ENCODE results near the gene MT1G. TPM values are rescaled to one million over a fixed set of nuclear protein-coding genes. Genes with fewer than 3 reads are reported as not detected.

Gene MT1G
- total RNA-seq, 4 donors from 2014 or later, result 35.9 to 117 (median 62.7) TPM

- WGBS, result 44% methylated on average over 4 of the region's 4 CpGs
- H3K36me3 ChIP-seq, result no peaks in the 10 kb centered on the region
- no peaks in the 10 kb centered on the region for H3K27me3 ChIP-seq
- H3K4me1 ChIP-seq, result peaks cover 44% of the 10 kb centered on the region
- TF ChIP-seq POLR2A (IDR thresholded peaks at IDR 0.05) (peak in 1 of 2 donors; percentile 4), EP300 (IDR thresholded peaks at IDR 0.05) (no peak), POLR2AphosphoS5 (IDR thresholded peaks at IDR 0.05) (peak in 1 of 3 donors; percentile 8), CTCF (IDR thresholded peaks at IDR 0.05) (no peak)
- DNase-seq (ENCODE audit: low spot score in 2 of 2), result no peak
- H3K9me3 ChIP-seq, result no peaks in the 10 kb centered on the region
- H3K27ac ChIP-seq, result peak overlapping the region; percentile 92
- H3K4me3 ChIP-seq, result peak overlapping the region; percentile 69
Measured at GRCh38 chr16:56684256-56684925, 16.5 kb upstream of the MT1G start.

- peaks cover 47% of the 10 kb centered on the region for H3K4me1 ChIP-seq
- no peaks in the 10 kb centered on the region for H3K36me3 ChIP-seq
- no peaks in the 10 kb centered on the region for H3K9me3 ChIP-seq
- no peak for DNase-seq (ENCODE audit: low spot score in 2 of 2)
- H3K27me3 ChIP-seq, result no peaks in the 10 kb centered on the region
- 53% methylated on average over 5 of the region's 5 CpGs for WGBS
- TF ChIP-seq POLR2A (IDR thresholded peaks at IDR 0.05) (no peak), POLR2AphosphoS5 (IDR thresholded peaks at IDR 0.05) (no peak), EP300 (IDR thresholded peaks at IDR 0.05) (no peak), CTCF (IDR thresholded peaks at IDR 0.05) (no peak)
- H3K4me3 ChIP-seq, result peak overlapping the region; percentile 69
- H3K27ac ChIP-seq, result peak overlapping the region; percentile 92
Measured at GRCh38 chr16:56683424-56684172, 15.7 kb upstream of the MT1G start.

GRCh38 chr16:56682703-56683397, 15.0 kb upstream of the MT1G start:
- TF ChIP-seq CTCF (IDR thresholded peaks at IDR 0.05) (no peak), POLR2AphosphoS5 (IDR thresholded peaks at IDR 0.05) (no peak), EP300 (IDR thresholded peaks at IDR 0.05) (no peak), POLR2A (IDR thresholded peaks at IDR 0.05) (no peak)
- Histone ChIP-seq H3K9me3 (no peaks in the 10 kb centered on the region), H3K4me3 (peak overlapping the region; percentile 69), H3K27ac (peak overlapping the region; percentile 92), H3K4me1 (peaks cover 47% of the 10 kb centered on the region), H3K36me3 (no peaks in the 10 kb centered on the region), H3K27me3 (no peaks in the 10 kb centered on the region)
- WGBS, result 16% methylated on average over 6 of the region's 8 CpGs
- DNase-seq (ENCODE audit: low spot score in 2 of 2), result no peak

GRCh38 chr16:56681939-56682702, 14.3 kb upstream of the MT1G start, which contains the start of gene MT1X:
TSS of gene MT1X (plus strand) at chr16:56682470. CDS start at chr16:56682541, 71 bp downstream.
- DNase-seq (ENCODE audit: low spot score in 2 of 2), result peak; percentile 96
- no peaks in the 10 kb centered on the region for H3K36me3 ChIP-seq
- no peaks in the 10 kb centered on the region for H3K27me3 ChIP-seq
- 1% methylated on average over 17 of the region's 49 CpGs for WGBS
- TF ChIP-seq POLR2A (IDR thresholded peaks at IDR 0.05) (peak; percentile 94 to 99), CTCF (IDR thresholded peaks at IDR 0.05) (no peak), POLR2AphosphoS5 (IDR thresholded peaks at IDR 0.05) (peak; percentile 73 to 94 (median 86)), EP300 (IDR thresholded peaks at IDR 0.05) (peak; percentile 81)
- no peaks in the 10 kb centered on the region for H3K9me3 ChIP-seq
- peak within 1 kb of the TSS; percentile 92 for H3K27ac ChIP-seq
- peak within 1 kb of the TSS; percentile 69 for H3K4me3 ChIP-seq
- peaks cover 47% of the 10 kb centered on the region for H3K4me1 ChIP-seq
